RWPE2 (cell line): ENCODE data around the gene NPIPB2.

Experiments
- ATAC-seq: fragments of 200-7000 bp; cut with Tn5 transposase; 3 replicates; pipeline ENCODE4 v1.9.1; 2021; ENCODE audit warnings: low read depth
- DNase-seq: peaks from one replicate; pipeline ENCODE4 v3.0.0-alpha.2; 2020; ENCODE audit warnings: low spot score
- H3K27ac ChIP-seq: fragments of 450-650 bp; 2 replicates; pipeline ENCODE4 v1.5.1; 2017; ENCODE audit warnings: mild to moderate bottlenecking; ENCODE audit not compliant: poor library complexity, severe bottlenecking
- H3K27me3 ChIP-seq: fragments of 250-450 bp; sonication (Bioruptor Pico); 2 replicates; pipeline ENCODE4 v1.5.1; 2021; ENCODE audit warnings: mild to moderate bottlenecking, moderate library complexity; ENCODE audit not compliant: insufficient read depth, poor library complexity, severe bottlenecking
- H3K36me3 ChIP-seq: fragments of 250-450 bp; sonication (Bioruptor Pico); 2 replicates; pipeline ENCODE4 v1.5.1; 2020; ENCODE audit warnings: low read depth, mild to moderate bottlenecking, moderate library complexity
- H3K4me1 ChIP-seq: fragments of 250-450 bp; sonication (Bioruptor Pico); 2 replicates; pipeline ENCODE4 v1.5.1; 2021; ENCODE audit warnings: mild to moderate bottlenecking, moderate library complexity; ENCODE audit not compliant: insufficient read depth, poor library complexity, severe bottlenecking
- H3K4me3 ChIP-seq: fragments of 250-450 bp; sonication (Bioruptor Pico); 2 replicates; pipeline ENCODE4 v1.5.1; 2021; ENCODE audit warnings: mild to moderate bottlenecking, moderate library complexity; ENCODE audit not compliant: severe bottlenecking
- H3K9me3 ChIP-seq: fragments of 250-450 bp; sonication (Bioruptor Pico); 2 replicates; pipeline ENCODE4 v1.5.1; 2021; ENCODE audit warnings: mild to moderate bottlenecking, moderate library complexity; ENCODE audit not compliant: severe bottlenecking
- TF ChIP-seq, protein P1 (sequence below): fragments of 450-650 bp; IDR thresholded peaks from one replicate; pipeline ENCODE4 v1.5.1; 2017; ENCODE audit warnings: mild to moderate bottlenecking, moderate library complexity; ENCODE audit not compliant: poor library complexity, severe bottlenecking

NPIPB2 gene

DNA sequence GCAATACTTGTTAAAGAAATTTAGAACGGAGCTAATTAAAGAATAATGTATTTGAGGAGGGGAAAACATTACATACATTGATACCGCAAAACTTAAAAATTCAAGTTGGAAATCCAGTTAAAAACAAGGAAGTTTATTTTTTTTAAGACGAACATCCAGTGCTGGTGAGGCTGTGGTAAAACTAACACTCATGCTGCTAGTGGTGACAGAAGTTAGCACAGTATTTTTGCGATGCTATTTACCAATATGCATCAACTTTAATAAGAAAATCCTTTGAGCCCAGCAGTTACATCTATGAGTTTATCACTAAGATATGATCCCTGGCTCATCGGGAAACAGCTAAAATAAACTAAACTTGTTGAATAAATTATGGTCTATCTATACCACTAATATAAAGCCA lies 57.8 kb downstream of the NPIPB2 start:
- H3K4me1 ChIP-seq = no peaks in the 10 kb centered on the region
- peaks cover 96% of the 10 kb centered on the region for H3K36me3 ChIP-seq
- no peak overlapping the region for H3K27ac ChIP-seq
- H3K27me3 ChIP-seq = no peaks in the 10 kb centered on the region
- DNase-seq (no peak), ATAC-seq (no peak)
- H3K4me3 ChIP-seq = no peak overlapping the region
- TF ChIP-seq, protein P1, sequence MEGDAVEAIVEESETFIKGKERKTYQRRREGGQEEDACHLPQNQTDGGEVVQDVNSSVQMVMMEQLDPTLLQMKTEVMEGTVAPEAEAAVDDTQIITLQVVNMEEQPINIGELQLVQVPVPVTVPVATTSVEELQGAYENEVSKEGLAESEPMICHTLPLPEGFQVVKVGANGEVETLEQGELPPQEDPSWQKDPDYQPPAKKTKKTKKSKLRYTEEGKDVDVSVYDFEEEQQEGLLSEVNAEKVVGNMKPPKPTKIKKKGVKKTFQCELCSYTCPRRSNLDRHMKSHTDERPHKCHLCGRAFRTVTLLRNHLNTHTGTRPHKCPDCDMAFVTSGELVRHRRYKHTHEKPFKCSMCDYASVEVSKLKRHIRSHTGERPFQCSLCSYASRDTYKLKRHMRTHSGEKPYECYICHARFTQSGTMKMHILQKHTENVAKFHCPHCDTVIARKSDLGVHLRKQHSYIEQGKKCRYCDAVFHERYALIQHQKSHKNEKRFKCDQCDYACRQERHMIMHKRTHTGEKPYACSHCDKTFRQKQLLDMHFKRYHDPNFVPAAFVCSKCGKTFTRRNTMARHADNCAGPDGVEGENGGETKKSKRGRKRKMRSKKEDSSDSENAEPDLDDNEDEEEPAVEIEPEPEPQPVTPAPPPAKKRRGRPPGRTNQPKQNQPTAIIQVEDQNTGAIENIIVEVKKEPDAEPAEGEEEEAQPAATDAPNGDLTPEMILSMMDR = no peak
- no peaks in the 10 kb centered on the region for H3K9me3 ChIP-seq

DNA sequence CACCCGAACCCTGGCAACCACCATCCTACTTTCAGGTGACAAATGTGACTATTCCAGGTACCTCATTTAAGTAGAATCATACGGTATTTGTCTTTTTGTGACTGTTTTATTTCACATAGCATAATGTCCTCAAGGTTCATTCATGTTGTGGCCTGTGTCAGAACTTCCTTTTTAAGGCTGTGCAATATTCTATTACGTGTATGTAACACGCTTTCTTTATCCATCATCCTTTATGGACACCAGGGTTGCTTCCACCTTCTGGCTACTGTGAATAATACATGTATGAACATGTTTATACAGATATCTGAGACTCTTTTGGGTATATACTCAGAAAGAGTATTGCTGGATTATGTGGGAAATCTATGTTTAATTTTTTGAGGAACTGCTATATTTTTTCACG lies 61.8 kb downstream of the NPIPB2 start:
- TF ChIP-seq, protein P1 = no peak

DNA sequence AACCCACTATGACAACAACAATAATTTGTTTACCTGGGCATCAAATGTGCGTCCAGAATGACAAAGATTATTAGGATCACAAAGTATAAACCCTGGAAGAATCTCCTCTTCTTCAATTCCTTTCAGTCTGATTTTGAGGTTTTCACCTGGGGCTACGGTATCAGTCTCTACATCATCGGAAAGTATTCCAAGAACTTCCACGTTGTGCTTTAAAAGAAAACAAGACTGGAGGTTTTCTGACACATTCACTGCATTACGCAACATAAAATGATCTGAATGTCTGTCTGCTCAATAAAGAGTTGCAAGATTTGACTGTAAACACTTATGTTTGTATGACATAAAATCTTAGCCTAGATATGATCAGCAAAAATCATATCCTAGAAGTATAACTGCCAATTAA lies 64.5 kb downstream of the NPIPB2 start:
- H3K4me1 ChIP-seq = no peaks in the 10 kb centered on the region
- H3K27ac ChIP-seq = no peak overlapping the region
- no peak overlapping the region for H3K4me3 ChIP-seq
- TF ChIP-seq, protein P1 = no peak
- DNase-seq (no peak), ATAC-seq (no peak)
- peaks cover 100% of the 10 kb centered on the region for H3K36me3 ChIP-seq
- no peaks in the 10 kb centered on the region for H3K27me3 ChIP-seq
- H3K9me3 ChIP-seq = no peaks in the 10 kb centered on the region

More for the DNA sequence above, 61.8 kb downstream of the NPIPB2 start:
- DNase-seq (no peak), ATAC-seq (peak; percentile 56; the same call in 2 of the 3 replicates)
- peaks cover 97% of the 10 kb centered on the region for H3K36me3 ChIP-seq
- H3K4me3 ChIP-seq = no peak overlapping the region
- H3K9me3 ChIP-seq = no peaks in the 10 kb centered on the region
- H3K4me1 ChIP-seq = no peaks in the 10 kb centered on the region
- H3K27me3 ChIP-seq = no peaks in the 10 kb centered on the region
- no peak overlapping the region for H3K27ac ChIP-seq
